ENCODE data around the gene RAPGEF2.
A peak's percentile ranks its signal among the peaks of the same experiment; 100 is the strongest.
"Not testable (repeated sequence)": the region's sequence is repeated elsewhere in the genome, so short reads cannot be mapped to it uniquely, and the experiment has no call there.

The RAPGEF2 gene

GRCh38 chr4:159137176-159137575 is 34.3 kb downstream of the RAPGEF2 start:
- DNase-seq (ENCODE audit: low read depth in 2 of 2), result no peak

- no peak for DNase-seq (ENCODE audit: low read depth in 2 of 2)
Measured at GRCh38 chr4:159138436-159138835, 35.6 kb downstream of the RAPGEF2 start.

GRCh38 chr4:159141193-159141592 is 38.3 kb downstream of the RAPGEF2 start:
- no peak for DNase-seq (ENCODE audit: low read depth in 2 of 2)

GRCh38 chr4:159142241-159142640 is 39.4 kb downstream of the RAPGEF2 start:
- DNase-seq (ENCODE audit: low read depth in 2 of 2), result peak in 1 of 2 experiments; percentile 7

GRCh38 chr4:159142681-159143384 is 40.0 kb downstream of the RAPGEF2 start:
- no peak for DNase-seq (ENCODE audit: low read depth in 2 of 2)

GRCh38 chr4:159143687-159144086 is 40.8 kb downstream of the RAPGEF2 start:
- DNase-seq (ENCODE audit: low read depth in 2 of 2), result no peak

GRCh38 chr4:159144112-159144694 is 41.3 kb downstream of the RAPGEF2 start:
- DNase-seq (ENCODE audit: low read depth in 2 of 2), result no peak

GRCh38 chr4:159145318-159145991 is 42.6 kb downstream of the RAPGEF2 start:
- no peak for DNase-seq (ENCODE audit: low read depth in 2 of 2)

- DNase-seq (ENCODE audit: low read depth in 2 of 2), result no peak
Measured at GRCh38 chr4:159145992-159146330, 43.1 kb downstream of the RAPGEF2 start.

- DNase-seq (ENCODE audit: low read depth in 2 of 2), result no peak
Measured at GRCh38 chr4:159146488-159146887, 43.6 kb downstream of the RAPGEF2 start.

GRCh38 chr4:159148441-159148840 is 45.6 kb downstream of the RAPGEF2 start:
- no peak for DNase-seq (ENCODE audit: low read depth in 2 of 2)

- DNase-seq (ENCODE audit: low read depth in 2 of 2), result no peak
Measured at GRCh38 chr4:159149666-159150065, 46.8 kb downstream of the RAPGEF2 start.

GRCh38 chr4:159150396-159150795 is 47.5 kb downstream of the RAPGEF2 start:
- DNase-seq (ENCODE audit: low read depth in 2 of 2), result no peak

- no peak for DNase-seq (ENCODE audit: low read depth in 2 of 2)
Measured at GRCh38 chr4:159150821-159151390, 48.0 kb downstream of the RAPGEF2 start.

- DNase-seq (ENCODE audit: low read depth in 2 of 2), result no peak
Measured at GRCh38 chr4:159151689-159152088, 48.8 kb downstream of the RAPGEF2 start.

- DNase-seq (ENCODE audit: low read depth in 2 of 2), result no peak
Measured at GRCh38 chr4:159152181-159152580, 49.3 kb downstream of the RAPGEF2 start.

- no peak for DNase-seq (ENCODE audit: low read depth in 2 of 2)
Measured at GRCh38 chr4:159153669-159154068, 50.8 kb downstream of the RAPGEF2 start.

- no peak for DNase-seq (ENCODE audit: low read depth in 2 of 2)
Measured at GRCh38 chr4:159155119-159155518, 52.2 kb downstream of the RAPGEF2 start.

GRCh38 chr4:159158083-159158617 is 55.3 kb downstream of the RAPGEF2 start:
- DNase-seq (ENCODE audit: low read depth in 2 of 2), result no peak

GRCh38 chr4:159158985-159159384 is 56.1 kb downstream of the RAPGEF2 start:
- no peak for DNase-seq (ENCODE audit: low read depth in 2 of 2)

- no peak for DNase-seq (ENCODE audit: low read depth in 2 of 2)
Measured at GRCh38 chr4:159159611-159160010, 56.7 kb downstream of the RAPGEF2 start.

- DNase-seq (ENCODE audit: low read depth in 2 of 2), result no peak
Measured at GRCh38 chr4:159160242-159160641, 57.4 kb downstream of the RAPGEF2 start.

GRCh38 chr4:159161436-159161835 is 58.6 kb downstream of the RAPGEF2 start:
- DNase-seq (ENCODE audit: low read depth in 2 of 2), result not testable (repeated sequence)
